ENCODE results near the gene ERBB3.

Gene ERBB3

GRCh38 chr12:56078931-56079722 lies 838 bp upstream of the ERBB3 start:
- DNase-seq (ENCODE audit: low read depth in 2 of 2) = peak in 1 of 2 donors; percentile 13

GRCh38 chr12:56080556-56081138 lies 682 bp downstream of the ERBB3 start:
- DNase-seq (ENCODE audit: low read depth in 2 of 2) = no peak

DNA sequence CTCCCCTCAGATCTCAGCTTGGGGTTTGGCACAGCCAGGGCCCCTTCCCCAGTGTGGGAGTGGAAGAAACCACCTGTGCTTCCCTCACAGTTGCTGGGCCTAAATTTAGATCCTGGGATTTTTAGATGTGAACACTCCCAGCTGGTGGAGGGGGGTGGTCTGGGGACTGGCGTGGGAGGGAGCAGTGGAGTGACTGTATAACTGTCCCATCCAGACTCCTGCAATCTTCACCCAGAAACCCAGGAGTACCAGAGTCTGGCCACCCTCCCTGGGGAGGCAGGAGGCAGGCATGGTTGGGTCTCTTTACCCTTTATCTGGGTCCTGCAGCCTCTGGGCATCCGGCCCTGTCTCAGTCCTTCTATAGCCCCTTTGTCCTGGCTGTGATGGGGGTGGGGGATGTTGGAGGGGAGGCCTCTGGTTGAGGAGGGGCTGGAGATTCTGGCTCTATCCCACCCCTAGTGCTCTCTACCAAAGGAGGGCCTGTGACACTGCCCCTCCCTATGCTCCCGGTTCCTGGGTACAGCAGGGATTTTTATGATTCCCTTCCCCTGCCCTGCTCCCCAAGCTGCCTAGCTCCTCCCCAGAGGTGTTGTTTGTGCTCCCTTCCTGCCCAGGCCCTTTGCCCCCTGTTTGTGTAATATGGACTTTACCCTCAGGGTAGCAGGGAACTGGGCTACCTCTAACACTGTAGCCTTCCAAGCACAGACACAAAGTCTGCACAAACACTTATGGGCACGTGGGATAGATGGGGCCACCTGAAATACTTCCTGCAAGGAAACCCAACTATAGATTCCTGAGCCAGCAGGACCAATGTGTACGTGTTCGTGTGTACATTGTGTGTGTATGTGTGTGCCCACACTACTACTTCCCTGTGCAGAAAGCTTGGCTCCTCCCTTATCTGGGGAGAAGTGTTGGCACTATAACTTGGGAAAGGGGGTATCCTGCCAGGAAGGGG lies 1.7 kb downstream of the ERBB3 start:
- no peak for DNase-seq (ENCODE audit: low read depth in 2 of 2)

DNA sequence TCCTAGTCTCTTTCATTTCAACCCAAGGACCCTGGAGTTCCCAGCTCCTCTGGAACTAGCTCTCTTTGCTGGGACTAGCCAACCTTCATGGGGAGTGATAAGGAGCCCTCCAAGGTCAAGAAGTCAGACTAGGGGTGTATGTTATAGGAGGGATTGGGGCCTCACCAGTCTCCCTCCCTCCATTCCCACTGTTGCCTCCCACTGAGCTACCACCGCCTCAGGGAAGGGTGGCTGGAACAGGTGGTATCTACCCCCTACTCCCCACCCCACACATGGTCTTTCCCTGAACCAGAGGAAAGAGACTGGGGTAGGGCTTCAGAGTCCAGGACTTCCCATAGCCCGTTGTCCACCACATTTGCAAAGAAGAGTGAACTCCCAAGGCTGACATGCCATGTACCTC lies 2.4 kb downstream of the ERBB3 start:
- no peak for DNase-seq (ENCODE audit: low read depth in 2 of 2)

DNA sequence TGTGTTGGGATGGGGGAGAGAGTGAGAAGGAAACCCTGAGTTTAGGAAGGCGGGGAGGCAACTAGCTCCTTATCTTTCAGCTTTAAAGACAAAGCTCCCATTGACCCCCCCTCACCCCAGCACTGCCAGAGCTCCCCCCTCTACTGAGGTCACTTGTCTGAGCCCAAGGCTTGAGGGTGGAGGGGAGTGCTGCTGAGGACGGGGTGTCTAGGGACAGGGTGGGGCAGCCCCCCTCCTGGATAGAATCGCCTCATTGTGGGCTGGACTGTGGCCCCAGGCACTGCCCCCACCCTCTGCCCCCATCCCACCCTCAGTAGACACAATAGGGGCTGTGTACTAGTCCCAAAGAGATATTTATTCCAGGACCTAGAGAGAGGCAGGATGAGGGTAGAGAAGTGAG lies 3.0 kb downstream of the ERBB3 start:
- no peak for DNase-seq (ENCODE audit: low read depth in 2 of 2)

DNA sequence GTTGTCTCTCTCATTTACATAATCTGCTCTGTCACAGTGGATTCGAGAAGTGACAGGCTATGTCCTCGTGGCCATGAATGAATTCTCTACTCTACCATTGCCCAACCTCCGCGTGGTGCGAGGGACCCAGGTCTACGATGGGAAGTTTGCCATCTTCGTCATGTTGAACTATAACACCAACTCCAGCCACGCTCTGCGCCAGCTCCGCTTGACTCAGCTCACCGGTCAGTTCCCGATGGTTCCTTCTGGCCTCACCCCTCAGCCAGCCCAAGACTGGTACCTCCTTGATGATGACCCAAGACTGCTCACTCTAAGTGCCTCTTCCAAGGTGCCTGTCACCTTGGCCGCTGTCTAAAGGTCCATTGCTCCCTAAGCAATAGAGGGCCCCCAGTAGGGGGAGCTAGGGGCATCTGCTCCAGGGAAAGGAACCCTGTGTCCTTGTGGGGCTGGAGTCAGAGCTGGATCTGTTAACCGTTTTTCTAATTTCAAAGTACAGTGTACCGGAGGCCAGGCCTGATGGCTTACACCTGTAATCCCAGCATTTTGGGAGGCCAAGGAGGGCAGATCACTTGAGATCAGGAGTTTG lies 5.1 kb downstream of the ERBB3 start:
- no peak for DNase-seq (ENCODE audit: low read depth in 2 of 2)

- DNase-seq (ENCODE audit: low read depth in 2 of 2) = no peak
Measured at GRCh38 chr12:56086096-56086495, 6.1 kb downstream of the ERBB3 start.

DNA sequence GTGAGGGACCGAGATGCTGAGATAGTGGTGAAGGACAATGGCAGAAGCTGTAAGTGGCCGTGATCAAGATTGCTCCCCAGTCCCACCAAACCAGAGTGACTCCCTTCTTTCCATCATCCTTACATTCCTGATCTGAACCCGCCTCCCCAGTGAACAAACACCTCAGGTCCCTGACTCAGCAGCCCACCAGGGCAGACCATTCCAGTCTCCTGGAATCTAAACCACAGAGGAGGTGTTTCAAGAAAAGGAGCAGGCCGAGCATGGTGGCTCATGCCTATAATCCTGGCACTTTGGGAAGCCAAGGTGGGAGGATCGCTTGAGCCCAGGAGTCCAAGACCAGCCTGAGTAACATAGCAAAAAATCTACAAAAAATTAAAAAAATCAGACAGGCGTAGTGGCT lies 6.6 kb downstream of the ERBB3 start:
- no peak for DNase-seq (ENCODE audit: low read depth in 2 of 2)

DNA sequence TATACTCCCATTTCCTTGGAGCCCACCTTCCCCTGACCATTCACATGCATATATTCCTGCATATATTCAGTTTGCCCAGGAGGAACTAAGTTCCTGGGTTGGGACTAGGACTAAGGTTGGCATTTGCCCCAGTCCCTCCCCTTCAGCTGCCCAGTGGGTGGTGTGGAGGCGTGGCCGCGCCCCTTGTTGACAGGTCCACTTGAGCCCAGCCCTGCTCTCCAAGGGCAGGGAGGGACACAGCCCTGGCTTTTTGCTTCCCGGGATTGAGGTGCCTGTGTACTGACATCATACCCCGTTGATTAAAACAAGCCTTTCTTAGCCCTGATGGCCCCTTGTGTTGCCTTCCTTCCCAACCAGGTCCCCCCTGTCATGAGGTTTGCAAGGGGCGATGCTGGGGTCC lies 7.3 kb downstream of the ERBB3 start:
- DNase-seq (ENCODE audit: low read depth in 2 of 2) = no peak

DNA sequence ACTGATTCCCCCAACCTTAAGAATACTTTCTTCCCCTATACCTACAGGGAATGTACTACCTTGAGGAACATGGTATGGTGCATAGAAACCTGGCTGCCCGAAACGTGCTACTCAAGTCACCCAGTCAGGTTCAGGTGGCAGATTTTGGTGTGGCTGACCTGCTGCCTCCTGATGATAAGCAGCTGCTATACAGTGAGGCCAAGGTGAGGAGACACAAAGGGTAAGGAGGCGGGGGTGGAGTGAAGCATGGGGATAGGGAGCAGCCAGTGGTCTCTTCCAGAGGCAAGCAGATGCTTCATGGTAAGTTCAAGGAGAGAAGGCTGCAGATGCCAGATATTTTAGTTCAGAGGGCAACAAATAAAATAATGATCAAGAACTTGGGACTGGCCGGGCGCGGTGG lies 17.8 kb downstream of the ERBB3 start:
- DNase-seq (ENCODE audit: low read depth in 2 of 2) = no peak

GRCh38 chr12:56098592-56098991 lies 18.6 kb downstream of the ERBB3 start:
- DNase-seq (ENCODE audit: low read depth in 2 of 2) = no peak

GRCh38 chr12:56099787-56100186 lies 19.8 kb downstream of the ERBB3 start:
- DNase-seq (ENCODE audit: low read depth in 2 of 2) = no peak

- DNase-seq (ENCODE audit: low read depth in 2 of 2) = no peak
Measured at GRCh38 chr12:56101045-56101444, 21.1 kb downstream of the ERBB3 start.

DNA sequence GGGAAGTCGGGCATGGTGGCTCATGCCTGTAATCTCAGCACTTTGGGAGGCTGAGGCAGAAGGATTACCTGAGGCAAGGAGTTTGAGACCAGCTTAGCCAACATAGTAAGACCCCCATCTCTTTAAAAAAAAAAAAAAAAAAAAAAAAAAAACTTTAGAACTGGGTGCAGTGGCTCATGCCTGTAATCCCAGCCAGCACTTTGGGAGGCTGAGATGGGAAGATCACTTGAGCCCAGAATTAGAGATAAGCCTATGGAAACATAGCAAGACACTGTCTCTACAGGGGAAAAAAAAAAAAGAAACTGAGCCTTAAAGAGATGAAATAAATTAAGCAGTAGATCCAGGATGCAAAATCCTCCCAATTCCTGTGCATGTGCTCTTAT lies 22.7 kb downstream of the ERBB3 start:
- no peak for DNase-seq (ENCODE audit: low read depth in 2 of 2)

- no peak for DNase-seq (ENCODE audit: low read depth in 2 of 2)
Measured at GRCh38 chr12:56103066-56103711, 23.2 kb downstream of the ERBB3 start.

- no peak for DNase-seq (ENCODE audit: low read depth in 2 of 2)
Measured at GRCh38 chr12:56103823-56104108, 23.8 kb downstream of the ERBB3 start.

GRCh38 chr12:56104109-56104814 lies 24.3 kb downstream of the ERBB3 start, which contains the start of gene PA2G4:
TSS of gene PA2G4 (plus strand) at chr12:56104559. CDS start at chr12:56104738, 179 bp downstream.
- DNase-seq (ENCODE audit: low read depth in 2 of 2) = peak; percentile 93 to 97

- no peak for DNase-seq (ENCODE audit: low read depth in 2 of 2)
Measured at GRCh38 chr12:56104815-56105608, 25.0 kb downstream of the ERBB3 start.

DNA sequence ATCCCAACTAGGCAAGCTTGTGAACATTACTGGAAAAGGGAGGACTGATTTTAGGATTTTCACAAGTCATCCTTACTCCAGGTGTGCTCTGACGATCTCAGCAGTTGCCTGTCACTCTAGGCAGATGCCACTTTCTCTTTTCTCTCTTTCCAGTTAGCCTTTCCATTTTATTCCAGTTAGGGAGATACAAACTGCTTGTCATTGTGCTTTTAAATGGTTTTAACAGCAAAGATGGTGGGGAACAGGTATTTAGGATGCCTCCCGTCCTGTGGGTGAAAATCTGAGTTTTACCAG lies 25.6 kb downstream of the ERBB3 start:
- DNase-seq (ENCODE audit: low read depth in 2 of 2) = no peak

DNA sequence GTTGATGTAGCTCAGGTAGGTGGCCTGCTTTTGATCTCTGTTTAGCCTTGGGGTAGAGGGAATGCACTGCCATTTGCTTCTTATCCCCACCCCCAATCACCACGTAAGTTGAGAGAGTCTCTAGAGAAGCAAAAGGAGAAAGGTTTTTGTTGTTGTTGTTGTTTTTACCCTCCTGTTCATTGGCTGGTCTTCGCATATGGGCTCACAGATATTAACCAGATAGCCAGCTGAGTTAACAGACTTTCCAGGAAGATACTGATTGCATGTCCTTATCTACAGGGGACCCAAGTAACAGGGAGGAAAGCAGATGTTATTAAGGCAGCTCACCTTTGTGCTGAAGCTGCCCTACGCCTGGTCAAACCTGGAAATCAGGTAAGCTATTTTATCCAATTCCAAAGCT lies 27.3 kb downstream of the ERBB3 start:
- DNase-seq (ENCODE audit: low read depth in 2 of 2) = no peak

DNA sequence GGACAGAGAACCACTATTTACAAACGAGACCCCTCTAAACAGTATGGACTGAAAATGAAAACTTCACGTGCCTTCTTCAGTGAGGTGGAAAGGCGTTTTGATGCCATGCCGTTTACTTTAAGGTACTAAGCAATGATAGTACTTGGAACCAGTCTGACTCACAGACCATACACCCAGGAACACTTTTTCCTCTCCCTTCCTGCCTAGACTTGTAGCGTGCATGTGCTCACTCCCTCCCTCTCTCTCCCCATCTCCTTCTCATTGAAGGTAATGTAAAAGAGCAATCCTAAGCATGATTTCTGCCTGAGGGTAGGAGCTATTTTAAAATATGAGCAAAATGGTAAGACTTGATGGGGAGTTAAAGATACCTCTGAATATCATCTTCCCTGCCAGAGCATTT lies 30.6 kb downstream of the ERBB3 start:
- DNase-seq (ENCODE audit: low read depth in 2 of 2) = no peak

All from stimulated activated CD8-positive, alpha-beta memory T cell treated with anti-CD3 and anti-CD28 coated beads, Interleukin-15, amount 100 ng/mL, for 4 hours (primary cell).